Mesodermal cell (in vitro differentiated cells): ENCODE results near the gene HNF1A.
A peak's percentile ranks its signal among the peaks of the same experiment; 100 is the strongest.

Source experiments
- H3K27ac ChIP-seq: 2 replicates; pipeline ENCODE4 v1.7.0; 2013; ENCODE audit warnings: mild to moderate bottlenecking, low read depth, low read length, moderate library complexity; ENCODE audit not compliant: severe bottlenecking
- H3K36me3 ChIP-seq: 2 replicates; pipeline ENCODE4 v1.7.1; 2013; ENCODE audit warnings: mild to moderate bottlenecking, low read length, moderate library complexity; ENCODE audit not compliant: control insufficient read depth, insufficient read depth
- H3K4me1 ChIP-seq: one replicate; pipeline ENCODE4 v1.7.1; 2013; ENCODE audit warnings: mild to moderate bottlenecking, low read length; ENCODE audit not compliant: insufficient read depth, control insufficient read depth, poor library complexity, severe bottlenecking
- H3K4me3 ChIP-seq: 2 replicates; pipeline ENCODE4 v1.7.0; 2013; ENCODE audit warnings: low read length, control low read depth, mild to moderate bottlenecking; ENCODE audit not compliant: insufficient read depth, poor library complexity, severe bottlenecking; ENCODE audit errors: extremely low read depth
- H3K9me3 ChIP-seq: 2 replicates; pipeline ENCODE4 v1.7.1; 2013; ENCODE audit warnings: mild to moderate bottlenecking, low read length, moderate library complexity; ENCODE audit not compliant: control insufficient read depth
- WGBS, 2 experiments: methylation state at CpG; one replicate each; pipeline ENCODE4 v1.1.5; 2013; ENCODE audit warnings: missing lambda C conversion rate in 2 of 2; ENCODE audit not compliant: insufficient coverage in 2 of 2; 5-methylcytosine and 5-hydroxymethylcytosine counted together

HNF1A gene

DNA sequence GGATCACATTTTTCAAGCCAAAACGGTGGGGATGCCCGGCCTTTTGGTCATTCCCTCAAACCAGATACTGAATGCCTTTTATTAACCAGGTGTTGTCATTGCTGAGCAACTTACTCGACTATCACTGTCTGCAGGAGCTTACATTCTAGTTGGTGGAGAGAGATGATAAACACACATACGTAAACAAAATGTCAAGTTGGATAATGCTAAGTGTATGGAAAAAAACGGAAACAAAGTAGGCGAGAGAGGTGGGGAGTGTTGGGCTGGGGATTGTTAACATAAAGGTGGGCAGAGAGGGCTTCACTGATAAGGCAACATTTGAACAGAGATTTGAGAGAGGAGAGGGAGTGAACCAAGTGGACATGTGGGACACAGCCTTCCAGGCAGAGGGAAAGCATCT lies 33.5 kb downstream of the HNF1A start:
- H3K4me1 ChIP-seq: peaks cover 7% of the 10 kb centered on the region
- no peaks in the 10 kb centered on the region for H3K9me3 ChIP-seq
- no peak overlapping the region for H3K4me3 ChIP-seq
- H3K27ac ChIP-seq: no peak overlapping the region
- H3K36me3 ChIP-seq: peaks cover 58% of the 10 kb centered on the region
- 92 to 93% methylated on average over 5 to 6 of the region's 6 CpGs for WGBS, 2 experiments

GRCh38 chr12:121013715-121014114 lies 35.4 kb downstream of the HNF1A start:
- Histone ChIP-seq H3K4me1 (peaks cover 7% of the 10 kb centered on the region), H3K36me3 (peaks cover 43% of the 10 kb centered on the region), H3K27ac (no peak overlapping the region), H3K9me3 (no peaks in the 10 kb centered on the region), H3K4me3 (no peak overlapping the region)
- WGBS, 2 experiments: 100% methylated on average over 1 of the region's 3 CpGs

DNA sequence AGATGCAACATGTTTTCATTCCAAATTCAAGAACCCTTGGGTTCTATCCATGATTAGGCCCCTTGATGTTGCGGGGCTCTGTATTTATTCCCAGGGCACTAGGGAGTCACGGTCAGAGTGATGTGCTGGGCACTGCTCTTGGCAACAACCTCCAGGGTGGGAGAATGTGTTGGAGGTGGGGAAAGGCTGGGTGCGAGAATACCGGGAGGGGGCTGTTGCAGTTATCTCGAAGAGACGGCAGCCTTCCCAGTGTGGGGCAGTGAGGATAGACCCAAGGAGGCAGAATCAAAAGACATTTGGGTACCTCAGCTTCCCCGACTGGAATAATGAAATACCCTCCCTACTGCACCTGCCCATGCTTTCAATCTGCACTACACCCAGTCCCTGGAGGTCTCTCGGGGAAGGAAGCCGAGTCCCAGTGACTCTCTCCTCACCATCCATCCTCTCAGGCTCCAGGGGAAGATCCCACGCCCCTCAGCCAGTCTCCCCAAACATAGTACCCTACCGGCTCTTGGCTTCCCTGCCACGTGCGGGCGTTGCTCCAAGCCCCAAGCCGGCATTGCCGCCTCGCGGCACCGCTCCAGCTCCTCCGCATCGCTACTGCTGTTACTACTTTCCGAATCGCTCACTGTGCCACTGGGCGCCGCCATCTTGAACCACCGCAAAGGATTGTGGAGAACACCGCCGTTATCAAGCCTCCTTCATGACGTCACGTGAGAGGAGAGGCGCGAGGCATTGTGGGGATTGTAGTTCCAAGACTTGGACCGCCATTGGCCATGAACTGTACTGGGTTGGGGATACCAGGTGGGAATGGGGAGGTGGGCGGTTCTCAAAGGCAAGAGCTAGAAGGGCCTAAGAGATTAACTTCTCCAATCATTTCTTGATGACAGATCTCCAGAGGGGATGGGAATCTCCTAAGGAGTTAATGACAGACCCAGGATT lies 37.8 kb downstream of the HNF1A start, which contains the start of gene C12orf43:
TSS of gene C12orf43 (minus strand) at position 663 of the 942 bp plus-strand sequence. CDS start at position 650, 13 bp downstream.
- Histone ChIP-seq H3K36me3 (peaks cover 20% of the 10 kb centered on the region), H3K27ac (peak within 1 kb of the TSS; percentile 82), H3K4me1 (peaks cover 7% of the 10 kb centered on the region), H3K4me3 (peak within 1 kb of the TSS; percentile 91), H3K9me3 (no peaks in the 10 kb centered on the region)
- WGBS, 2 experiments: 0 to 3% methylated on average over 25 to 32 of the region's 34 CpGs

GRCh38 chr12:121017966-121018491 lies 39.7 kb downstream of the HNF1A start:
- Histone ChIP-seq H3K36me3 (peaks cover 8% of the 10 kb centered on the region), H3K4me1 (peaks cover 7% of the 10 kb centered on the region), H3K9me3 (no peaks in the 10 kb centered on the region), H3K4me3 (no peak overlapping the region), H3K27ac (no peak overlapping the region)
- WGBS, 2 experiments: 93% methylated on average over 9 to 11 of the region's 15 CpGs

DNA sequence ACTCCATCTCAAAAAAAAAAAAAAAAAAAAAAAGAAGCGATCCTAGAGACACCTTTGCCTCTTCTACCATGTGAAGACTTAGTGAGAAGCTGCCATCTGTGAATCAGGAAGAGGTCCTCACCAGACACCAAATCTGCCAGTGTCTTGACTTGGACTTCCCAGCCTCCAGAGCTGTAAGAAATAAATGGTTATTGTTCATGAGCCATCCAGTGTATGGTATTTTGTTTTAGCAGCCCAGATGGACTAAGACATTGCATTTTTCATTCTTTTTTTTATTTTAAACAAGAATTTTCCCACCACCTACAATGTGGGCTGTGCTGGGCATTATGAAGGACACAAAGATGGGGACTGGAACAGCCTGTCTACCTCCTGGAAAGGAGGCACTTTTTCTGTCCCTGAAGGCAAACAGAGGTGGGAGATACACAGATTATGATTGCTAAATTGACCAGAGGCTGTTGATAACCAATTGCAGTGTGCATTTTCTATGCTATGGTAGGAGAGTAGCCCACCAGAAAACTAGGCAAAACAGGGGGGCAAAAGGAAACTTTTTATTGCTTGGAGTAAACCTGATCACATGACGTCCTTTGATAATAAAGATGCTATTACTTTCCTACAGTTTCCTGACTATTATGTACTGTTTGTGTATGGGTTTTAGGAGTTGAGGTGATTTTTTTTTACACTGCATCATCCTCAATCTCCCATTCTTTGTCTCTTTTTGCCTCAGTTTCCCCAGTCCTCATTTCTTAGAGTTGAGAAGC lies 40.7 kb downstream of the HNF1A start:
- Histone ChIP-seq H3K4me3 (no peak overlapping the region), H3K9me3 (no peaks in the 10 kb centered on the region), H3K36me3 (no peaks in the 10 kb centered on the region), H3K4me1 (peaks cover 7% of the 10 kb centered on the region), H3K27ac (no peak overlapping the region)
- WGBS, 2 experiments: no CpG with 5 or more reads among the region's 2 CpGs

DNA sequence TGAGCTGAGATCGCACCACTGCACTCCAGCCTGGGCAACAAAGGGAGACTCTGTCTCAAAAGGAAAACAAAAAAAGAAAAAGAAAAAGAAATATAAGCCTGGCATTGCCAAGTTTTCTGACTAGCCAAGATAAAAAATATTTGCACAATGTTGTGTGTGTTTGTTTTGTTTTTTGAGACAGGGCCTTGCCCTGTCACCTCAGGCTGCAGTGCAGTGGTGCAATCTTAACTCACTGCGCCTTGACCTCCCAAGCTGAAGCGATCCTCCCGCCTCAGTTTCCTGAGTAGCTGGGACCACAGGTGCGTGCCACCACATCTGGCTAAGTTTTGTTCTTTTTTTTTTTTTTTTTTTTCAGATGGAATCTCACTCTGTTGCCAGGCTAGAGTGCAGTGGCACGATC lies 43.4 kb downstream of the HNF1A start:
- WGBS, 2 experiments: 80 to 100% methylated on average over 1 to 2 of the region's 6 CpGs
- H3K9me3 ChIP-seq: no peaks in the 10 kb centered on the region
- H3K4me1 ChIP-seq: no peaks in the 10 kb centered on the region
- no peaks in the 10 kb centered on the region for H3K36me3 ChIP-seq
- no peak overlapping the region for H3K4me3 ChIP-seq
- H3K27ac ChIP-seq: no peak overlapping the region

DNA sequence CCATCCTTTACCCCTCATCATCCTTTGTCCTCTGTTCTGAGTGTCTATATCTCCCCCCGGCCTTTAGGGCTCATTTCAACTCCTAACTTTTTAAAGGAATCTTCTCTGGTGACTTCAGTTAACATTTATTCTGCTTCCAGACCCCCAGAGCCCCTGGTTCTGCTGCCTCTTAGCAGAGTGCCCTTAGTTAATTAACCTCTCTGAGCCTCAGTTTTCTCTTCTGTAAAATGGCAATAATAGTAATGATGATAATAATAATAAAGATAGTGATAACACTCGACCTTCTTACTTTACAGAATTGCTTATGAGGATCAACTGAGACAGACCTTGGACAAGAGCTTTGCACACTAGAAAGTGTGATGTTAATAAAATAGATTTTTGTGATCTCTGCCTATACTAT lies 44.4 kb downstream of the HNF1A start:
- H3K36me3 ChIP-seq: no peaks in the 10 kb centered on the region
- H3K4me1 ChIP-seq: no peaks in the 10 kb centered on the region
- 86 to 92% methylated on average over 1 of the region's 2 CpGs for WGBS, 2 experiments
- H3K27ac ChIP-seq: no peak overlapping the region
- no peak overlapping the region for H3K4me3 ChIP-seq
- H3K9me3 ChIP-seq: no peaks in the 10 kb centered on the region

- Histone ChIP-seq H3K4me1 (no peaks in the 10 kb centered on the region), H3K9me3 (no peaks in the 10 kb centered on the region), H3K36me3 (no peaks in the 10 kb centered on the region), H3K27ac (no peak overlapping the region), H3K4me3 (no peak overlapping the region)
- WGBS, 2 experiments: 85 to 86% methylated on average over 6 to 8 of the region's 8 CpGs
These were observed 45.5 kb downstream of the HNF1A start for GRCh38 chr12:121023799-121024198.

GRCh38 chr12:121025442-121026226 lies 47.3 kb downstream of the HNF1A start:
- no peaks in the 10 kb centered on the region for H3K9me3 ChIP-seq
- H3K4me1 ChIP-seq: no peaks in the 10 kb centered on the region
- H3K27ac ChIP-seq: no peak overlapping the region
- H3K36me3 ChIP-seq: no peaks in the 10 kb centered on the region
- 94 to 95% methylated on average over 8 to 9 of the region's 11 CpGs for WGBS, 2 experiments
- H3K4me3 ChIP-seq: no peak overlapping the region
